Ovary (tissue), 3 donors: ENCODE measurements around the gene HDAC9.

ENCODE experiments used
- CTCF ChIP-seq, 3 donors: fragments of 450-650 bp in 2 of 3; fragments of 200-600 bp in 1 of 3; IDR thresholded peaks; one replicate each; pipeline versions ENCODE4 v1.5.1 to v1.8.0; 2016 to 2022; ENCODE audit warnings: antibody characterized with exemption in 3 of 3, mild to moderate bottlenecking in 1 of 3
- POLR2A ChIP-seq: fragments of 450-650 bp; IDR thresholded peaks from one replicate; pipeline ENCODE4 v1.6.1; 2017; ENCODE audit warnings: antibody characterized with exemption, mild to moderate bottlenecking, moderate library complexity
- donor health status: DM: no; HTN: no; CAD: no.

- TF ChIP-seq CTCF (IDR thresholded peaks at IDR 0.05) (no peak), POLR2A (no peak)
Observed at GRCh38 chr7:18457832-18458231, 37.7 kb upstream of the HDAC9 start.
